HG03565 (cell line): ENCODE measurements around the gene KCNQ5.
A peak's percentile ranks its signal among the peaks of the same experiment; 100 is the strongest.

Experiments
- ATAC-seq: cut with Tn5 transposase; IDR thresholded peaks from one replicate; pipeline ENCODE4 v1.9.1; 2021; ENCODE audit warnings: mild to moderate bottlenecking, moderate library complexity; ENCODE audit not compliant: unreplicated experiment

The KCNQ5 gene

GRCh38 chr6:72674842-72675241 is 53.0 kb downstream of the KCNQ5 start:
- ATAC-seq: no peak

- ATAC-seq: no peak
Observed at GRCh38 chr6:72675396-72675795, 53.5 kb downstream of the KCNQ5 start.

GRCh38 chr6:72676995-72677394 is 55.1 kb downstream of the KCNQ5 start:
- ATAC-seq: no peak

- ATAC-seq: no peak
Observed at GRCh38 chr6:72677740-72678139, 55.9 kb downstream of the KCNQ5 start.

GRCh38 chr6:72683797-72684196 is 61.9 kb downstream of the KCNQ5 start:
- peak; percentile 91 for ATAC-seq

- ATAC-seq: peak; percentile 78
Observed at GRCh38 chr6:72689107-72689954, 67.5 kb downstream of the KCNQ5 start.

- ATAC-seq: no peak
Observed at GRCh38 chr6:72691249-72691648, 69.4 kb downstream of the KCNQ5 start.

- ATAC-seq: no peak
Observed at GRCh38 chr6:72696055-72696454, 74.2 kb downstream of the KCNQ5 start.

- peak; percentile 40 for ATAC-seq
Observed at GRCh38 chr6:72699159-72699558, 77.3 kb downstream of the KCNQ5 start.

- ATAC-seq: no peak
Observed at GRCh38 chr6:72702421-72702820, 80.6 kb downstream of the KCNQ5 start.

- no peak for ATAC-seq
Observed at GRCh38 chr6:72703093-72703492, 81.2 kb downstream of the KCNQ5 start.

GRCh38 chr6:72704979-72705378 is 83.1 kb downstream of the KCNQ5 start:
- ATAC-seq: no peak

GRCh38 chr6:72709431-72709830 is 87.6 kb downstream of the KCNQ5 start:
- no peak for ATAC-seq

GRCh38 chr6:72711731-72712130 is 89.9 kb downstream of the KCNQ5 start:
- no peak for ATAC-seq

GRCh38 chr6:72712910-72713309 is 91.0 kb downstream of the KCNQ5 start:
- ATAC-seq: no peak

GRCh38 chr6:72715119-72715518 is 93.3 kb downstream of the KCNQ5 start:
- no peak for ATAC-seq

- no peak for ATAC-seq
Observed at GRCh38 chr6:72716916-72717315, 95.1 kb downstream of the KCNQ5 start.

GRCh38 chr6:72720464-72720863 is 98.6 kb downstream of the KCNQ5 start:
- no peak for ATAC-seq

GRCh38 chr6:72721346-72721745 is 99.5 kb downstream of the KCNQ5 start:
- ATAC-seq: no peak

- peak; percentile 92 for ATAC-seq
Observed at GRCh38 chr6:72724545-72724944, 102.7 kb downstream of the KCNQ5 start.

- no peak for ATAC-seq
Observed at GRCh38 chr6:72728706-72729343, 107.0 kb downstream of the KCNQ5 start.

- no peak for ATAC-seq
Observed at GRCh38 chr6:72733045-72733444, 111.2 kb downstream of the KCNQ5 start.
